DMS53 (cell line): Measurements from ENCODE around the gene DUSP8.
"Not testable (repeated sequence)": the region's sequence is repeated elsewhere in the genome, so short reads cannot be mapped to it uniquely, and the experiment has no call there.

Source experiments
- DNase-seq: peaks from one replicate; lab custom pipeline; 2025; lab: John Stamatoyannopoulos, UW

The DUSP8 gene

GRCh38 chr11:1586699-1587098 lies 14.6 kb upstream of the DUSP8 start:
- no peak for DNase-seq

- DNase-seq, result not testable (repeated sequence)
These were observed 12.7 kb upstream of the DUSP8 start, which contains the start of gene KRTAP5-1 for GRCh38 chr11:1584661-1585370. KRTAP5-1 (minus strand) TSS chr11:1585283; CDS start chr11:1585249, 34 bp downstream.

- DNase-seq, result not testable (repeated sequence)
These were observed 10.8 kb upstream of the DUSP8 start for GRCh38 chr11:1582909-1583308.

- no peak for DNase-seq
These were observed 9.9 kb upstream of the DUSP8 start for GRCh38 chr11:1581976-1582375.

- no peak for DNase-seq
These were observed 4.8 kb upstream of the DUSP8 start for GRCh38 chr11:1576825-1577224.

DNA sequence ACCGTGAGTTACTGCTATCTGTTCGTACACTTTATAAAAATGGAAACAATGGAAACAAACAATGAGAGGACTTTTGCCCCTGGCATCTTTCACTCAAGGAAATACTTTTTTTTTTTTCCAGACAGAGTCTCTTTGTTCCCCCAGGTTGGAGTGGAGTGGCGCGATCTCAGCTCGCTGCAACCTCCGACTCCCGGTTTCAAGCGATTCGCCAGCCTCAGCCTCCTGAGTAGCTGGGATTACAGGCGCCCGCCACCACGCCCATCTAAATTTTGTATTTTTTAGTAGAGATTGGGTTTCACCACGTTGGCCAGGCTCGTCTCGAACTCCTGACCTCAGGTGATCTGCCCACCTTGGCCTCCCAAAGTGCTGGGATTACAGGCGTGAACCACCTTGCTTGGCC lies 3.7 kb upstream of the DUSP8 start:
- DNase-seq, result not testable (repeated sequence)

DNA sequence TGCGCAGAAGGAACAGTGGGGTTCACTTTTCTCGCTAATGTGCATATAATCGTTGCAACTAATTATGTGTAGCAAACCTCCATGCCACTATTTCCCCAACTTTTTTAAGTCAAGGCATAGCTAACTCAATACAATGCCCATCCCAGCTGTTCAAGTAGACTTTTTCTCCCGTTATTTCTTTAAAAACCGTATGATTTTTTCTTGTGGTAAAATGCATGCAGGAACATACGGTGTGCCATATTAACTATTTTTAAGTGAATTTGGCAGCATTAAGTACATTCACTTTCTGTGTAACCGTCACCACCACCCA lies 2.8 kb upstream of the DUSP8 start:
- DNase-seq, result no peak

- DNase-seq, result peak; percentile 98
These were observed 2.3 kb upstream of the DUSP8 start for GRCh38 chr11:1574238-1574932.

DNA sequence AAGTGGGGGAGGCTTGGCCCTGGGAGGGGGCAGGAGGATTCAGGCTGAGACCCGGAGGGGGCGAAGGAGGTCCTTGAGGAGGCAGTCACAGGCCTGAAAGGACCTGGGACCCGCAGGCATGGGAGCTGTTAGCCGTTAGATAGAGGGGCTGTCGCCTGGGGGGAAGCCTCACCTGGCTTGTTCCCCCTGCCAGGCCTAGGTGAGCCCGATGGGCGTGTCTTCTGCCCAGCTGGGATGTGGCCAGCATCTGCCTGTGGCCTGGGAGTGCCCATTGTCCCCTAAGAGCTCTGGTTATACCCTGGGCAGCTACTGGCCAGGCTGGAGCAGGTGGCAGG lies 1.8 kb upstream of the DUSP8 start:
- DNase-seq, result no peak

- peak; percentile 90 for DNase-seq
These were observed 1.2 kb upstream of the DUSP8 start for GRCh38 chr11:1573077-1573902.

- no peak for DNase-seq
These were observed 293 bp downstream of the DUSP8 start for GRCh38 chr11:1571760-1572196.

DNA sequence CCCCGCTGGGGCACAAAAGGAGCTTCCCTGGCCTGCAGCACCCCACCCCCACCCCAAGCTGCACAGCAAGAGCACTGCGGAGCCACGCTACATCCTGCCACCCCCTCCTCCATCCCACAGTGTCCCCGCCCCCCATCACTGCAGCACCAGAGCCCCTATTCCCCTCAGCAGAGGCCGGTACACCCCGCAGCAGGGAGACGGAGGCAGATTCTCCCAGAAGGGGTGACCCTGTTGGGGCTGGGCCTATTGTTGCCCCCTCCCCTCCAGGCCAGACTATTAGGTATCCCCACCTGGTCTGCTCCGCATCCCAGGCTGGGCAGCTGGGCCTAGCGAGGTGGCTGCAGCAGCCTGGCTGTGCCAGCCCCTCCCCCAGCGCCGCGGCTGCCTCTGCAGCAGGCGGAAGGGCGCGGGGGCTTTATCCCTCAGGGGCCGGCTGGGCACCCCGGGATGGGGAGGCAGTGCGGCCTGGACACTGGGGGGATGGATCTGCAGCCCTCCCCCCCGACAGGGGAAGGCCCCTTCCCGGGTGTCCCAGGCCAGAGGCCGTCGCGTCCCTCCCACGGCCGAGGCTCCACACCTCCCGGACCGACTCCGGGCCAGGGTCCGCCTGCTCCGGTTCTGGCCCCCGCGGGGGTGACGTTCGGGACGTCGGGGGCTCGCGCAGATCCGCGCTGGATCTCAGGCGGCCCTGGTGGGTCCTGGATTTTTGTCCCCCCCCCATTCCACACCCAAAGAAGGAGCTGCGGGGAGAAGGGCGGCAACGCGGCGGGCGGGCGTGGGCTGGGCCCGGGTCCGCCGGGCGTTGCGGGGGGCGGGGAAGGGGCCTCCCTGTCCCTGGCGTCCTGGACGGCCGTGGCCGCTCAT lies 943 bp downstream of the DUSP8 start:
- DNase-seq, result peak; percentile 74

GRCh38 chr11:1570531-1570895 lies 1.6 kb downstream of the DUSP8 start:
- DNase-seq, result no peak

GRCh38 chr11:1570001-1570453 lies 2.0 kb downstream of the DUSP8 start:
- no peak for DNase-seq

- no peak for DNase-seq
These were observed 2.8 kb downstream of the DUSP8 start for GRCh38 chr11:1569251-1569780.

GRCh38 chr11:1568441-1568911 lies 3.6 kb downstream of the DUSP8 start:
- DNase-seq, result peak; percentile 58

GRCh38 chr11:1567721-1568100 lies 4.4 kb downstream of the DUSP8 start:
- DNase-seq, result no peak

DNA sequence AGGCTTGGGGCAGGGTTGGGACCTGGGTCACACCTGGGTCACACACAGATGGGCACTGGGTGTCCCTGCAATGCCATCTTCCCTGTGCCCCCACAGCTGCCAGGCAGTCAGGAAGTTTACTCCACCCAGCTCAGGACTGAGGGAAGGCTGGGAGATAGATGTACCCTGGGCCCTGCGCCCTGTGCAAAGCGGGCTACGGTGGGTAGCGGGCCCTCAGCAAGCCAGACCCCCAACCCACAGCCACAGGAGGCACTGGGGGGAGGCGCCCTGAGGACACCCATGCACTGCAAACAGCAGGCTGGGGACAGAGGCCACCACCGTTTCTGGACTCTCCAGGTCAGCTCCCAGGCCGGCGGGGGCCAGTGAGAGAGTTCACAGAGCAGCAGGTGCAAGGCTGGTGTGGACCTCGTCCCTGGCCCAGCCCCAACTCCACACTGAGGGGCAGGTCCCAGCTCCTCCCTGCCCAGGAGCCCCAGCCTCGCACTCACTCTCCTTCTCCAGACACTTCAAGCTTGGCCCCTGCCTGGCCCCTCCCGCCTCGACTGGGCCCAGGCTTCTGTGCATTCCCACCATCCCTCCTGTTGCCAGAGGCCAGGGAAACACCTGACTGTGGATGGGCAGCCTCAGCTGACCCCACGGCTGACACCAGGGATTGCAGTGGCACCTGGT lies 4.9 kb downstream of the DUSP8 start:
- no peak for DNase-seq

DNA sequence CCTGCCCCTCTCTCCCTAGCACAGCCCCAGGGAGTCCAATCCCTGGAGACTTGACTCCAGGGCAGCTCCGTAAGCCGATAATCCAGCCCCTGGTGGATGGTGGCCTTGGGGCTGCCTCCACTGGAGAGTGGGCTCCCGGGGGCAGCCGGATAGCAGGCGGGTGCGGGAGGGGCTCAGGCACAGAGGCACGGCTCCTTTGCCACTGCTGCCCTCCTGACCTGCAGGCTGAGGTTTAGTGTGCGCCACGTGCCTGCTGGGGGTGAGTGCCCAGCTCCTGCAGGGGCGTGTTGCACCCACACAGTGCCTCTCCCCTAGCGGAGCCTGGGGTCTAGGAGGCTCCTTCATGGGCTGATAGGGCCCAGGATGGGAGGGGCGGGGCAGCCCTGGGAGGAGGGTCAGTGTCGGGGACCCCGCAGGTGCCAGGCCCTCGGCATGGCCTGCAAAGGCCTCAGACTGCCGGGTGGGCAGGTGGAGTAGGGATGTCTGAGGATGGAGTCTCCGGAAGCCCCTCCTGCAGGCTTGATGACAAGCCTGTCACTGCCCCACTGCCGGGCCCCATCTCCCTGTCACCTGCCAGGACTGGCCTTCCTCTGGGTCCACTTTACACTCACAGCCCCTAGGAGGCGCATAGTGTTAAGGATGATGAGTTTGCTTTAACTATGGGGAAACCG lies 5.6 kb downstream of the DUSP8 start:
- no peak for DNase-seq

DNA sequence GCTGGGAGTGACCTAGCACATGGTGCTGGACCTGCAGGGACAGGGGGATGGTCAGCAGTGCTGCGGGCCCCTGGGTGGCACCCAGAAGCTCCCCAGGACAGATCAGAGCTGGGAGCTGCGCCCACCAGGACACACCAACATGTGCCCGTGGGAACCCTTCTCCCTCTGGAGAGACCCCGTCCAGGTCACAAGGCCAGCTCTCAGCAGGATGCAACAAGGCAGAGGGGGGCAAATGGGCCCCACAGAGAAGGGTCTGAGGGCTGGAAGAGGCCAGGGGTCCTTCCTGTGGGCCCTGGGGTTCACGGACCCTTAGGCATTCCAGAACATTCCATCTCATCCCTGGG lies 6.2 kb downstream of the DUSP8 start:
- no peak for DNase-seq
